ENCODE results near the gene CTNNA3.

Gene CTNNA3

GRCh38 chr10:67156239-67156638, 539.8 kb downstream of the CTNNA3 start:
- Histone ChIP-seq H3F3A (ENCODE audit: insufficient read depth) (no peaks in the 10 kb centered on the region), H3K9me2 (replicated peaks; ENCODE audit: insufficient read depth, low read length) (no peaks in the 10 kb centered on the region), H3K79me2 (ENCODE audit: insufficient read depth, low read length) (no peaks in the 10 kb centered on the region), H4K20me1 (ENCODE audit: low read depth, low read length) (no peaks in the 10 kb centered on the region), H3K9ac (ENCODE audit: low read length) (no peak overlapping the region), H3K4me3 (ENCODE audit: insufficient read depth, low read length, poor library complexity, severe bottlenecking) (no peak overlapping the region), H3K27me3 (ENCODE audit: low read length) (no peaks in the 10 kb centered on the region), H3K9me3 (ENCODE audit: insufficient read depth, low read length) (no peaks in the 10 kb centered on the region), H3K36me3 (ENCODE audit: low read length) (no peaks in the 10 kb centered on the region), H2AFZ (ENCODE audit: low read depth, low read length, severe bottlenecking) (no peak overlapping the region), H3K4me2 (ENCODE audit: low read depth, low read length, poor library complexity, severe bottlenecking) (no peak overlapping the region), H3K27ac (ENCODE audit: low read depth, low read length) (no peak overlapping the region)
- TF ChIP-seq EZH2phosphoT487 (conservative IDR thresholded peaks at IDR 0.05; ENCODE audit: low read length), result no peak
- no peak for TF ChIP-seq CTCF (IDR thresholded peaks at IDR 0.05; ENCODE audit: insufficient read depth, low read length, poor library complexity, severe bottlenecking)

- no peak overlapping the region for H3K4me3 ChIP-seq (ENCODE audit: insufficient read depth, low read length, poor library complexity, severe bottlenecking)
- H3K9me3 ChIP-seq (ENCODE audit: insufficient read depth, low read length), result no peaks in the 10 kb centered on the region
- H3K9ac ChIP-seq (ENCODE audit: low read length), result no peak overlapping the region
- H3K9me2 ChIP-seq (replicated peaks; ENCODE audit: insufficient read depth, low read length), result no peaks in the 10 kb centered on the region
- no peaks in the 10 kb centered on the region for H3F3A ChIP-seq (ENCODE audit: insufficient read depth)
- no peak overlapping the region for H3K4me2 ChIP-seq (ENCODE audit: low read depth, low read length, poor library complexity, severe bottlenecking)
- H3K27ac ChIP-seq (ENCODE audit: low read depth, low read length), result no peak overlapping the region
- TF ChIP-seq CTCF (IDR thresholded peaks at IDR 0.05; ENCODE audit: insufficient read depth, low read length, poor library complexity, severe bottlenecking), result no peak
- TF ChIP-seq EZH2phosphoT487 (conservative IDR thresholded peaks at IDR 0.05; ENCODE audit: low read length), result no peak
- no peaks in the 10 kb centered on the region for H4K20me1 ChIP-seq (ENCODE audit: low read depth, low read length)
- no peaks in the 10 kb centered on the region for H3K79me2 ChIP-seq (ENCODE audit: insufficient read depth, low read length)
- no peaks in the 10 kb centered on the region for H3K27me3 ChIP-seq (ENCODE audit: low read length)
- H2AFZ ChIP-seq (ENCODE audit: low read depth, low read length, severe bottlenecking), result no peak overlapping the region
- no peaks in the 10 kb centered on the region for H3K36me3 ChIP-seq (ENCODE audit: low read length)
These were observed 544.5 kb downstream of the CTNNA3 start for GRCh38 chr10:67151471-67151870.

- Histone ChIP-seq H4K20me1 (ENCODE audit: low read depth, low read length) (no peaks in the 10 kb centered on the region), H2AFZ (ENCODE audit: low read depth, low read length, severe bottlenecking) (no peak overlapping the region), H3K27me3 (ENCODE audit: low read length) (no peaks in the 10 kb centered on the region), H3K4me2 (ENCODE audit: low read depth, low read length, poor library complexity, severe bottlenecking) (no peak overlapping the region), H3K79me2 (ENCODE audit: insufficient read depth, low read length) (no peaks in the 10 kb centered on the region), H3K9me3 (ENCODE audit: insufficient read depth, low read length) (no peaks in the 10 kb centered on the region), H3K4me3 (ENCODE audit: insufficient read depth, low read length, poor library complexity, severe bottlenecking) (no peak overlapping the region), H3K9ac (ENCODE audit: low read length) (no peak overlapping the region), H3K27ac (ENCODE audit: low read depth, low read length) (no peak overlapping the region), H3F3A (ENCODE audit: insufficient read depth) (no peaks in the 10 kb centered on the region), H3K9me2 (replicated peaks; ENCODE audit: insufficient read depth, low read length) (no peaks in the 10 kb centered on the region), H3K36me3 (ENCODE audit: low read length) (no peaks in the 10 kb centered on the region)
- no peak for TF ChIP-seq CTCF (IDR thresholded peaks at IDR 0.05; ENCODE audit: insufficient read depth, low read length, poor library complexity, severe bottlenecking)
- no peak for TF ChIP-seq EZH2phosphoT487 (conservative IDR thresholded peaks at IDR 0.05; ENCODE audit: low read length)
These were observed 551.5 kb downstream of the CTNNA3 start for GRCh38 chr10:67144530-67144929.
